Bone marrow (tissue), 2 donors: Measurements from ENCODE around the gene TMEM184A.
"Not testable (repeated sequence)": the region's sequence is repeated elsewhere in the genome, so short reads cannot be mapped to it uniquely, and the experiment has no call there.

Experiments
- DNase-seq, 2 donors: peaks; one replicate each; lab custom pipeline; 2025; lab: John Stamatoyannopoulos, UW

The TMEM184A gene

GRCh38 chr7:1523208-1523607, 32.8 kb downstream of the TMEM184A start:
- DNase-seq = no peak

- DNase-seq = no peak
Measured at GRCh38 chr7:1521456-1521855, 34.5 kb downstream of the TMEM184A start.

GRCh38 chr7:1520539-1521234, 35.3 kb downstream of the TMEM184A start:
- no peak for DNase-seq

GRCh38 chr7:1519322-1519922, 36.6 kb downstream of the TMEM184A start:
- not testable (repeated sequence) for DNase-seq

DNA sequence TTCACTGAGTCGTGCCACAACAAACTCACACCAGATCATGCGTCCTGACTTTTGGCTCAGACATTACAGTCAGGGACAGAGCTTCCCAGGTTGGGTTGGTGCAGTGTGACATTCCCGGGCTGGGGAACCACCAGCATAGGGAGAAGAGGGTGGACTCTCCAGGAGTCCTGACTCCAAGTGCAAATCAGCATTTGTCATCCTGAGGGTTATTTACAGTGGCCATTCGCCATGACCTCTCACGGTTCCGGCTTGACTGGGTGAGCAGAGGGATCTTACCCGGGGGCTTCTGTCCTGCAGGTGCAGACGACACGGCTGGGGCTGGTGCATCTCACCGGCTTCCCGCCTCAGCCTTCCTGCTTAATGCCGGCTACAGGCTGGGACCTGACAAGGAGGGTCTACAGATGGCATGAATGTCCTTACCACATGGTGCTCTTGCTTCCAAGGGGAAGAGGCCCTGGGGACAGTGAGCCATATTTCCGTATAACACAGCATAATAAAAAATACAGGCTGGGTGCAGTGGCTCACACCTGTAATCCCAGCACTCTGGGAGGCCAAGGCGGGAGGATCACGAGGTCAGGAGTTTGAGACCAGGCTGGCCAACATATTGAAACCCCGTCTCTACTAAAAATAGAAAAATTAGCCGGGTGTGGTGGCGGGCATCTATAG, 39.3 kb downstream of the TMEM184A start:
- DNase-seq = no peak

GRCh38 chr7:1515509-1515967, 40.5 kb downstream of the TMEM184A start:
- not testable (repeated sequence) for DNase-seq

DNA sequence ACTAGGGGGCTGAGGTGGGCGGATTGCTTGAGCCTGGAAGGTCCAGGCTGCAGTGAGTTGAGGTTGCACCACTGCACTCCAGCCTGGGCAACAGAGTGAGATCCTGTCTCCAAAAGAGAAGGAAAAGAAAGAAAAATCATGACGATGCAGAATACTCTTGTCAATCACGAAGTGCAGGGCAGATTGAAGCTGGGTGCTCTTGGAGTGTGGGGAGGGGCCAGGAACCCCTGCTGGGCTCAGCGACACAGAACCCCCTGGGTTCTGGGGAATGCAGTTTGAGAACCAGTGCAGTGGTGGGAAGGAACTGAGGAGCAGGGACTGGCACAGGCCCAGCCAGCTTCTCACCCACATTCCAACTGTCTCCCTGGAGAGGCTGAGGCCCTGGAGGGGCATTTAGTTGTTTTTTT, 41.0 kb downstream of the TMEM184A start:
- DNase-seq = no peak

GRCh38 chr7:1514407-1514806, 41.6 kb downstream of the TMEM184A start:
- no peak for DNase-seq

GRCh38 chr7:1513657-1514095, 42.3 kb downstream of the TMEM184A start:
- DNase-seq = no peak

- peak; percentile 53 to 91 for DNase-seq
Measured at GRCh38 chr7:1512781-1513656, 43.0 kb downstream of the TMEM184A start.

- no peak for DNase-seq
Measured at GRCh38 chr7:1511444-1512422, 44.3 kb downstream of the TMEM184A start.

GRCh38 chr7:1510780-1511154, 45.2 kb downstream of the TMEM184A start:
- DNase-seq = peak in 1 of 2 donors; percentile 82

DNA sequence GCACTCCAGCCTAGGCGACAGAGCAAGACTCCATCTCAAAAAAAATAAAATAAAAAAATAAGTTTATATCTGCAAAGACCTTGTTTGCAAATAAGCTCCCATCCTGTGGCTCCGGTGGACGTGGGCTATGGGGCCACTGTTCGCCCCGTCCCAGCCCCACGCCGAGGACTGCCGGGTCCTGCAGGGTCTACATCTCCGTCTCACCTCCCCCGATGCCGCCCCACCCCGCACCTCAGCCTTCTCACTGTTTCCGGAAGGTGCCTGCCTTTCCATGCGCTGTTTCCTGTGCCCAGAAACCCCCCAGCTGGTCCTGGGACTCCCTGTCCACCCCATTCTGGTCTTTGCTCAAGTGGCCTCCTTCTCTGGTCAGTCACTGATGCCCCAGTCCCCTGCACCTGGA, 46.8 kb downstream of the TMEM184A start:
- DNase-seq = no peak

- no peak for DNase-seq
Measured at GRCh38 chr7:1508277-1508758, 47.7 kb downstream of the TMEM184A start.

GRCh38 chr7:1505731-1506550, 50.1 kb downstream of the TMEM184A start:
- DNase-seq = peak in 1 of 2 donors; percentile 10

DNA sequence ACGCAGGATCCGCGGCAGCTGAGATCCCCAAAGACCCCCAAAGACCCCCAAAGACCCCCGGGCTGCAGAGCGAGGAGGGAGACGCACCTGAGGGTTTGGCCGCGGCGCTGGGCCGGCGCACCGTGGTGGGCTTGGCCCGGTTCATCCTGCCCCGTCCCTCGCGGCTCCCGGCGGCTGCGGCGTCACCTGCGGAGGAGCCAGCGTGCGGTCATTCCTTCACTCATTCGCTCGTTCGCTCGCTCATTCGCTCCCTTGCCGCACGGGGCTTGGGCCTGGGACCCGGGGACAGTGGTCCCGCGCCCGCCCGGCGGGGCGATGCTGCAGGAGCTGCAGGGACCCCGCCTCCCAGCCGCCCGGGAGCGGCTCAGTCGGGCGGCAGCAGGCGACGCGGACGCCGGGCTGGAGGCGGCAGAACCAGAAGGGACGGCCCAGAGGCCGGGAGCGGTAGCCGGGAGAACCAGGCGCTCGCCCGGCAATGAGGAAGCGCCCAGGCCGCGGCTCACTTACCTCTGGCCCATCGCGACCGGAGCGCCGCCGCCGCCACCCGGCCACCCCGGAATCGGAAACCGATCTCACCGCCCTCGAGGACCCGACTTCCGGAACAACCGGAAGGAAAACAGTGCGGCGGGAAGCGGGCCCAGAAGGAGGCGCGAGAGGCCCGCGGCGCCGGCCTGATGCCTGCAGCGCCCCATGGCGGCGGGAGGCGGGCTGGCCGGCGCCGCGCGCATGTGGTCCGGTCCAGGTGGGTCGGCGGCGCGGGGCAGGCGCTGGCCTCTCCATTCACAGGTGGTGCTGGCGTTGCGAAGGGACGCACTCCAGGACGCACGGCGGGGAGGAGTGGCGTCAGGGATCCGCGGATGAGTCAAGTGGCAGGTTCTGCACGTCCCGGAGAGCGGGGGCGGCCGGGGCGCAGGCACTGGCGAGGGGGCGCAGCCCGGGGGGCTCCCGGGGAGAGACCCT, 51.9 kb downstream of the TMEM184A start, which contains the start of gene INTS1:
Gene INTS1, minus strand, starts transcription at position 574 of the 960 bp plus-strand sequence. Its CDS starts 429 bp downstream, at position 145.
- DNase-seq = peak; percentile 68 to 71

DNA sequence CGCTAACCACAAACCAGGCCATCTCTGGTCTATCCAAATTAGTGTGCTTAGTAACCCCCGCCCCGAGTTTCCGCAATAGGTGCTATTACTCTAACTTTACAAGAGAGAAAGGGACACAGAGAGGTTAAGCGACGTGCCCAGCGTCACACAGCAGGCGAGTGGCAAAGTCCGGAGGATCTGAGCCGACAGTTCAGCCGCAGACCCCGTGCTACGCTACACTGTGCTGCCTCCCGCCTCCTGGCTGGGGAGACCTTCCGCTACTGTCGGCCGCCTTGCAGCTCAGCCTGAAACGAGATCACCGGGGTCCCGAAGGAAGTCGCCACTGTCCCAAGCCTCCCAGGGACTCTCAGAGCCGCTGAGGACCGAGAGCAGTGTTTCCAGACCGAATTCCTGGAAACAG, 52.6 kb downstream of the TMEM184A start:
- no peak for DNase-seq

DNA sequence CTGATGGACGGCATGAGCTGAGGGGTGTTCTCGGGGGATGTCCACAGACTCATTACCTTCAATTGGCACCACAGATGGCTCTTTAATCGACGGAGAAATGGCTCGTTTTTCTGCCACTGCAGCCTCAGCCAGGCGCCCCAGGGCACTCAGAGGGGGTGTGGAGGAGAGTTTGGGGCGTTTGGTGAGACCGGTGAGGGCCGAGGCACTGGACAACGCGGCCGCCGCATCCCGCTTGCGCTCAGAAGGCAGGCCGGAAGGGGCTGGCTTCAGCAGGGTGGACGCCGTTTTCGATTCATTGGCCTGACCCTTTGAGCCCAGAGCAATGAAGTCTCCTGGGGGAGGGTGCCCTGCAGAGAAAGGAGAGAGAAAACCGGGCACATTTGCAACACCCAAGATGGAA, 53.2 kb downstream of the TMEM184A start:
- no peak for DNase-seq
